ENCODE results near the gene TRIM65. TPM values are rescaled to one million over a fixed set of nuclear protein-coding genes. Genes with fewer than 3 reads are reported as not detected.

TRIM65 gene
- total and polyA plus RNA-seq, 8 donors, result 8.1 to 26.6 (median 10.6) TPM; not detected in 1

DNA sequence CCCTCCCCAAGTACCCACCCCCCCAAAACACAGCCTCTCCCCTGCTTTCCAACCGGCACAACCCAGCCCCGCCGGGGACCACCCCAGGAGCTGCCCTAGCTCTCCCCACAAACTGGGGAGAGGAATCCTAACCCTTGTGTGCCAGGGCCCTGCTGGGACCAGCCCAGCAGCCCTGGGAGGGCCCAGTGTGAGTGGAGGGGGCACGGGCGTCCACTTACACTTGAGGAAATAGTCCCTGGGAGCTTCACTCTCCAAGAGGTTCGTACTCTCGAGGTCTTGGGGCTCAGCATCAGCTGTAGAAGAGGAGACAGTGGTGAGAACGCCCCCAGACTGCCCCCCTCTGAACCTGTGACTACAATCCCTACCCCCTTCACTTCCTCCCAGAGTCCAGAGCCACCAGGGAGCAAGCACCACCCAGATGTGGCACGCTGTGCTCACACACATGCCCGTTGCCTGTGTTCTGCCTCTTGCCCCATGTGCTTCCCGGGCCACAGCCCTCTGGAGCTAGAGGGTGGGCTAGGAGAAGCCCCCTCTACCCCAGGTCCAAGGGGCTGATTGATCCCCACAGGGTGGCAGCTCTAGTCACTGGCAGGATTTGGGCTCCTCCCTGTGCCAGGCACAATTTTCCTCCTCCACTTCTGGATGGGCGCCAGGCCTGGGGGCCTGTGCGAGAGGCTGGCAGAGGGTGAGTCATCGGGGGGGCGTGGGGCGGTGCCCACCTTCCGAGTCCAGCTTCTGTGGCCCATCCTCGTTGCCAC, 21.4 kb downstream of the TRIM65 start:
- no peaks in the 10 kb centered on the region for H3K9me3 ChIP-seq
- H3K4me3 ChIP-seq, result peak overlapping the region; percentile 59 to 71 (median 70)
- peak overlapping the region; percentile 91 to 96 (median 93) for H3K27ac ChIP-seq
- H3K36me3 ChIP-seq, result peaks cover 8 to 23% (median 18%) of the 10 kb centered on the region in 4 donors
- DNase-seq, result peak; percentile 60 to 72
- TF ChIP-seq, protein P1, sequence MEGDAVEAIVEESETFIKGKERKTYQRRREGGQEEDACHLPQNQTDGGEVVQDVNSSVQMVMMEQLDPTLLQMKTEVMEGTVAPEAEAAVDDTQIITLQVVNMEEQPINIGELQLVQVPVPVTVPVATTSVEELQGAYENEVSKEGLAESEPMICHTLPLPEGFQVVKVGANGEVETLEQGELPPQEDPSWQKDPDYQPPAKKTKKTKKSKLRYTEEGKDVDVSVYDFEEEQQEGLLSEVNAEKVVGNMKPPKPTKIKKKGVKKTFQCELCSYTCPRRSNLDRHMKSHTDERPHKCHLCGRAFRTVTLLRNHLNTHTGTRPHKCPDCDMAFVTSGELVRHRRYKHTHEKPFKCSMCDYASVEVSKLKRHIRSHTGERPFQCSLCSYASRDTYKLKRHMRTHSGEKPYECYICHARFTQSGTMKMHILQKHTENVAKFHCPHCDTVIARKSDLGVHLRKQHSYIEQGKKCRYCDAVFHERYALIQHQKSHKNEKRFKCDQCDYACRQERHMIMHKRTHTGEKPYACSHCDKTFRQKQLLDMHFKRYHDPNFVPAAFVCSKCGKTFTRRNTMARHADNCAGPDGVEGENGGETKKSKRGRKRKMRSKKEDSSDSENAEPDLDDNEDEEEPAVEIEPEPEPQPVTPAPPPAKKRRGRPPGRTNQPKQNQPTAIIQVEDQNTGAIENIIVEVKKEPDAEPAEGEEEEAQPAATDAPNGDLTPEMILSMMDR (IDR thresholded peaks at IDR 0.05), result no peak
- TF ChIP-seq EP300 (IDR thresholded peaks at IDR 0.05) (no peak), POLR2A (IDR thresholded peaks at IDR 0.05) (no peak), POLR2AphosphoS5 (IDR thresholded peaks at IDR 0.05) (no peak)
- peaks cover 47 to 81% (median 73%) of the 10 kb centered on the region in 4 donors for H3K4me1 ChIP-seq
- intact Hi-C loops (cut with DNase I; ENCODE audit: low total_unique reads), result no loop called here
- peaks cover 0 to 14% (median 0%) of the 10 kb centered on the region in 3 donors for H3K27me3 ChIP-seq
- 46 to 65% (median 54%) methylated on average over 9 to 18 of the region's 18 CpGs for WGBS, 5 donors

DNA sequence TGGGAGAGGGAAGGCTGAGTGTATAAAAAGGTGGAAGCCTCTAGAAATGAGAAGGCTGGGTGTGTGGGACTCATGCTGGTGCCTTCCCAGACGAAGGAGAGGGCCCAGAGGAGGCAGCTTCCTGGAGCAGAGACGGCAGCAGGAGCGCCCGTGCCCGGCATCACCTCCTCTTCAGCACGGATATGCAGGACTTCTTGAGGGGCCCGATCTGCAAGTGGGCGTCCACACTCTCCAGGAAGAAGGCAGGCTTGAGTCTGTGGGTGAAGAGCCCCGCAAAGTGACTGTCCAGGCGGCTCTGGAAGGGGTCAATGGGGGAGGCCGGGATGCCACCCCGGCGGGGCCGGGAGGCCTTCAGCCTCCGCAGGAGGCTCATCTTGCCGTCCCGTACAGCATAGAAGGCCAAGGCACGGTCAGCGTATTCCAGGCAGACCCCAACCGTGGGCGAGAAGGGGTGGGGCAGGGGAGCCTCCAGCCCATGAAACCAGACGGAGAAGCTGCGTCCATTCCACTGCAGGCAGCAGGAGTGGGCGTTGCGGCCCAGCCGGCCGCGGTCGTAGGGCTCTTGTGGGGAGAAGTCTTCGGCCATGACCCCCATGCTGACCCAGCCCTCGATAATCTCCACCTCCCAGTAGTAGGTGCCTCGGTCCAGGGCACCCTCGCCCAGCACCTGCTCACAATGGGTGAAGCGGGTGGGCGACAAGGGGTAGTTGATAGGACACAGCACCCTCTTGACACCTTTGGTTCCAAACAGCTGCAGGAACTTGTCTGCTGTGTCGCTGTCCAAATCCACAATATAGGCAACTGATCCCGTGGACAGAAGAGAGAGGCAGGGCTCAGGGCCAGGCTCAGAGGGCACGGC, 22.2 kb downstream of the TRIM65 start:
- DNase-seq, result no peak
- H3K36me3 ChIP-seq, result peaks cover 8 to 23% (median 18%) of the 10 kb centered on the region in 4 donors
- intact Hi-C loops (cut with DNase I; ENCODE audit: low total_unique reads), result no loop called here
- H3K27me3 ChIP-seq, result peaks cover 0 to 14% (median 0%) of the 10 kb centered on the region in 3 donors
- TF ChIP-seq EP300 (IDR thresholded peaks at IDR 0.05) (no peak), POLR2AphosphoS5 (IDR thresholded peaks at IDR 0.05) (no peak), POLR2A (IDR thresholded peaks at IDR 0.05) (no peak)
- TF ChIP-seq, protein P1 (IDR thresholded peaks at IDR 0.05), result no peak
- peaks cover 51 to 89% (median 80%) of the 10 kb centered on the region in 4 donors for H3K4me1 ChIP-seq
- H3K27ac ChIP-seq, result peak overlapping the region; percentile 91 to 96 (median 93)
- H3K4me3 ChIP-seq, result no peak overlapping the region
- WGBS, 5 donors, result 89 to 95% (median 92%) methylated on average over 22 to 38 of the region's 38 CpGs
- no peaks in the 10 kb centered on the region for H3K9me3 ChIP-seq

DNA sequence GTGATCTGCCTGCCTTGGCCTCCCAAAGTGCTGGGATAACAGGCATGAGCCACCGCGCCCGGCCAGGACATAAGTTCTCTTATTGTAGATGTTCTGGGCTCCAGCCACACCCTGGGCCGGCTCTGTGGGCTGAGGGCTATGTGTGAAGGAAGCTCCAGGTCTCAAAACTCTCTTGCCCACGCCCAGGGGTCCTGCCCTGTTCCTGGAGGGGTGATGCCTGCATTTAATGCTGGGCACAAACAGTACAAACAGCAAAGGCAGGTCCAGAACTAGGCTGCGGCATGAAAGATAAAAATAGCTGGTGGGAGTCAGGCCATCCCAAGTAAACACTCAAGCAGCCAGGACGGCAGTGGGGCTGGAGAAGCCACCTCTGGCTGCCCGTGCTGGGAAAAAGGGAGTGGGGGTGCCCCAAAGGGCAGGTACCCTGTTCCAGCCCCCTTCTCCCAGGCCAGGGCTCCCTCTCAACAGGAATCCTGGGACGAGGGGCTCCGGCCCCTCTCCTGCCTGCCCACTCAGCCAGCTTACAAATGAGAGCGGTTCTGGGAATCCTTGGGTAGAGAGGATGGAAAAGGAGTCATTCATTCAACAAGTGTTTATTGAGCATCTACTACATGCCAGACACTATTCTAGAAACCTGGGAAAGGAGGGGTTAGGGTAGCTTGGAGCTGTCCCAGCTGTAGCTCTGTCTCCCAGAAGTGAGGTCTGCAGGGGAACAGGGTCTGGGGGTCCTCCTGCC, 23.0 kb downstream of the TRIM65 start:
- DNase-seq, result no peak
- H3K36me3 ChIP-seq, result peaks cover 8 to 23% (median 18%) of the 10 kb centered on the region in 4 donors
- peak overlapping the region; percentile 84 to 96 (median 91) for H3K27ac ChIP-seq
- peaks cover 53 to 91% (median 83%) of the 10 kb centered on the region in 4 donors for H3K4me1 ChIP-seq
- H3K9me3 ChIP-seq, result no peaks in the 10 kb centered on the region
- WGBS, 5 donors, result 52 to 65% (median 56%) methylated on average over 10 to 11 of the region's 11 CpGs
- intact Hi-C loops (cut with DNase I; ENCODE audit: low total_unique reads), result no loop called here
- no peak overlapping the region for H3K4me3 ChIP-seq
- H3K27me3 ChIP-seq, result peaks cover 0 to 12% (median 0%) of the 10 kb centered on the region in 3 donors
- TF ChIP-seq, protein P1 (IDR thresholded peaks at IDR 0.05), result no peak
- TF ChIP-seq POLR2A (IDR thresholded peaks at IDR 0.05) (no peak), EP300 (IDR thresholded peaks at IDR 0.05) (no peak), POLR2AphosphoS5 (IDR thresholded peaks at IDR 0.05) (no peak)
